H1 (cell line): ENCODE measurements around the gene PHLPP1. TPM values are rescaled to one million over a fixed set of nuclear protein-coding genes. Genes with fewer than 3 reads are reported as not detected.

Experiments used
- ASH2L ChIP-seq: fragments of 200-600, 300-600 bp; sonication (generic); IDR thresholded peaks from one replicate; pipeline ENCODE4 v1.7.1; 2017; ENCODE audit warnings: low read length
- BCL11A ChIP-seq, 2 experiments: IDR thresholded peaks; one replicate each; pipeline ENCODE4 v1.6.1; 2011; ENCODE audit warnings: low read depth in 2 of 2, low read length in 2 of 2, mild to moderate bottlenecking in 2 of 2
- CBX5 ChIP-seq: fragments of 300-800, 300-1000 bp; sonication (generic); IDR thresholded peaks from 2 replicates; pipeline ENCODE4 v1.7.1; 2016; ENCODE audit warnings: antibody characterized with exemption, low read length, low read depth
- HDAC6 ChIP-seq: IDR thresholded peaks from one replicate; pipeline ENCODE4 v1.7.1; 2012; ENCODE audit warnings: low read depth, mild to moderate bottlenecking, inconsistent platforms, low read length, moderate library complexity
- JUN ChIP-seq: IDR thresholded peaks from 2 replicates; pipeline ENCODE4 v1.6.1; 2011; ENCODE audit warnings: low read depth, mild to moderate bottlenecking, improper control_type of control experiment, low read length
- SIN3A ChIP-seq, 2 experiments: IDR thresholded peaks in 1 of 2; conservative IDR thresholded peaks in 1 of 2; 2 replicates each; pipeline ENCODE4 v1.6.1; 2011 to 2012; ENCODE audit warnings: low read length in 2 of 2, improper control_type of control experiment in 1 of 2, low read depth in 1 of 2, mild to moderate bottlenecking in 1 of 2
- SP1 ChIP-seq: IDR thresholded peaks from 2 replicates; pipeline ENCODE4 v1.6.1; 2011; ENCODE audit warnings: low read depth, low read length
- SUZ12 ChIP-seq: fragments of 200-600 bp; sonication (generic); IDR thresholded peaks from 2 replicates; pipeline ENCODE4 v1.6.1; 2012; ENCODE audit warnings: mild to moderate bottlenecking, inconsistent platforms, low read length, moderate library complexity, mixed read lengths
- polyA plus RNA-seq, 7 experiments: library from polyadenylated mRNA; depleted of rRNA in 3 of 7; stranded (reverse) in 5 of 7; unstranded in 2 of 7; fragments of >200 nt in 5 of 7; fragments of 200-250 nt in 2 of 7; gene quantifications; 1 replicate in 5 of 7; 2 replicates in 1 of 7; 4 replicates in 1 of 7; pipeline versions ENCODE4 v1.2.1 to v1.2.3, GENCODE V29; 2011 to 2013; ENCODE audit warnings: missing spikeins in 2 of 7, mixed read lengths in 2 of 7
- total RNA-seq: library from RNA; stranded (reverse); fragmentation: NEBNext Ultra II Directional; extraction: Animal tissue kit (Norgen Biotek cat#: 25700); gene quantifications from 2 replicates; pipeline ENCODE4 v1.2.1, GENCODE V29; 2021

PHLPP1 gene
- total and polyA plus RNA-seq, 2 of the 8 experiments (the other 6 are each of a cell fraction or from before 2014, with no cell fraction given), result 28.0 to 66.3 TPM

GRCh38 chr18:62919109-62919838 lies 203.9 kb downstream of the PHLPP1 start (continued):
- TF ChIP-seq ASH2L, result no peak
- no peak for TF ChIP-seq BCL11A (IDR thresholded peaks at IDR 0.05; ENCODE audit: low read depth in 2 of 2, low read length in 2 of 2)
- no peak for TF ChIP-seq CBX5
- TF ChIP-seq SUZ12, result no peak
- TF ChIP-seq JUN, result no peak
- no peak for TF ChIP-seq SIN3A (conservative IDR thresholded peaks at IDR 0.05 in 1 of 2, IDR thresholded peaks at IDR 0.05 in 1 of 2; ENCODE audit: low read depth in 1 of 2, low read length in 2 of 2)
- TF ChIP-seq SP1, result no peak
- no peak for TF ChIP-seq HDAC6
